GM19025 (cell line): ENCODE results near the gene TRIM40.
"Not testable (repeated sequence)": the region's sequence is repeated elsewhere in the genome, so short reads cannot be mapped to it uniquely, and the experiment has no call there.

Experiments
- ATAC-seq: cut with Tn5 transposase; IDR thresholded peaks from one replicate; pipeline ENCODE4 v1.9.1; 2021; ENCODE audit warnings: mild to moderate bottlenecking, low read depth, moderate library complexity; ENCODE audit not compliant: unreplicated experiment

The TRIM40 gene

DNA sequence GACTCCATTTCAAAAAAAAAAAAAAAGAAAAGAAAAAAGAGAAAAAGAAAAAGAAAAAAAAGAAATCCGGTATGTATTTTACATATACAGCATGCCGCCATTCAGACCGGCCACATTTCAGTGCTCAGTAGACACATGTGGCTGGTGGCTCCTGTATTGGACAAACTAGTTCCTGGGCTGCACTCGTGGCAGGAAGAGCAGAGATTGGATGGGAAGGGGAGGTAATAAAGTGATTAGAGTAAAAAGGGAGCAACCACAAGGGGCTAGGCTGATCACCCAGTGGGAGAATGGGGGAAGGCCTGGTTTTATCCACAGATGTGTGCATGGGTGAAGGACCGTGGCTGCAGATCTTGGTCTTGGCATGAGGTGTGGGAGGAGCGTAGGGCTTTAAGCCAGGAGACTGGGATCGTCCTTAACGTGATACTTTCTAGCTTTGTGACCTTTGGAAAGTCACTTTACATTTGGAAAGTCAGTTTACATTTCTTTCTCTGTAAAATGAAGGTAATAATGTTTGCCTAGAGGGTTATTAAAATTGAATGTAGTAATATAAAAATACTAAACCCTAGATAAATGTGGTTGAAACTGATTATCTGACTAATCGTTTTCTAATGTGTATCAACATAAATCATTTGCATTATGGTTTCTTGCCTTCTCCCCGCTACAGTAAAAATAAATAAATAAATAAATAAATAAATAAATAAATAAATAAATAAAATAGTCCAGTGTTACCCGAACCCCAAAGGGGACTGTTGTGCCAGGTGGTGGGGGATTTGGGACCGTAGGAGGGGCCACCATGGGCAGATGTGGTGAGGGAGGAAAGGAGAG, 26.5 kb downstream of the TRIM40 start:
- no peak for ATAC-seq

DNA sequence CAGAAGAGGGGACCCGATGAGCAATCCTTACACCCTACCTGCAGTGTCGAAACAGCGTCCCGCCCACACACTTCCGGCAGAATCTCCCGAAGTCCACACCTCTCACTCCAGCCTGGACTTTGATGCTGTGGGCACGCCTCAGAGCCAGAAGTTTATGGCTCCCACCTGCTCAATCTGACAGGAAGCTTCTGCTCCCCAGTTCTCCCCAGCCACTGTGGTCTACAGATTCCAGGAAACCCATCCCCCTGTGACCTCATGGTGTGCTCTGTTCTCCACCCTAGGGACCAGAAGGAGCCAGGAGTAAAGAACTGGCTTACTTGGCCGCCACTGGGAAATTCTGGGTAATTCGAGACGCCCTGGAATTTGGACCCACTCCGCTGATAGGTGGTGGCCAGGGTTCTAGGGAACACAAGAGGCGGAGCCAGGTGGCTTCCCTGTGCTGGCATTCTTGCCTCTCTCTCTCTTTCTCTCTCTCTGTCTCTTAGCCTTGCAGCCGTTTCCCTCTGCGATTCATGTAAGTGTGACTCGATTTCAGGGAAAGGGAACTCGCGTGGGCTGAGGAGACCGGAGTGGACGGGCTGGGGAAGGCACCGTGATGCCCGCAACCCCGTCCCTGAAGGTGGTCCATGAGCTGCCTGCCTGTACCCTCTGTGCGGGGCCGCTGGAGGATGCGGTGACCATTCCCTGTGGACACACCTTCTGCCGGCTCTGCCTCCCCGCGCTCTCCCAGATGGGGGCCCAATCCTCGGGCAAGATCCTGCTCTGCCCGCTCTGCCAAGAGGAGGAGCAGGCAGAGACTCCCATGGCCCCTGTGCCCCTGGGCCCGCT, 27.4 kb downstream of the TRIM40 start, which contains the start of gene TRIM15:
TSS of gene TRIM15 (plus strand) at position 457 of the 828 bp plus-strand sequence. CDS start at position 596, 139 bp downstream.
- no peak for ATAC-seq

DNA sequence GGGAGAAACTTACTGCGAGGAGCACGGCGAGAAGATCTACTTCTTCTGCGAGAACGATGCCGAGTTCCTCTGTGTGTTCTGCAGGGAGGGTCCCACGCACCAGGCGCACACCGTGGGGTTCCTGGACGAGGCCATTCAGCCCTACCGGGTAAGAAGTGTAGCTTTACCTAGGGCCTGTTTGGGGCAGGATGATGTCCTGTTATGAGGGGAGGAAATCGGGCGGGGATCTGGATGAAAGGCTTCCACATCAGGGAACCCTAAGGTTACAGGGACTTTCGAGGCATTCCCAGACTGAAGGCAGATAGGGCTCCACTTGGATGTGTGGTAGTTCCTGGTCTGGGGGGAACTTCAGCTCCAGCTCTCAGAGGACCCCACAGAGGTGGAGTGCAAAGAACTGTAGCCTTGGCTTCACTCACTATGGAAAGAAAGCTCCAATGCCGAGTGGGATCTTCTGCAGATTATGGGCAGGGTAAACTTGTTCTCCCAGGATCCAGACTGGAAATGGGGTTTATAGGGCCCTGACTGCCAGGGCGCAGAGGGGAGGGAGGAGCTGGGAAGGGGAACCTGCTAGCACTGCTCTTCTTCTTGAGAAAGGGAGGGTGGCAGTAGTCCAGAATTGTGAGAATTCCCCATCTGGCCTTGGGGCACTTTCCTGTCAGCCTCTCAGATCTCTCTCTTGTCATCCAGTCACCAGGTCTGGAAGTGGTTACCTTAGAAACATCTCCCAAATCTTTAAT, 28.1 kb downstream of the TRIM40 start:
- ATAC-seq, result no peak

DNA sequence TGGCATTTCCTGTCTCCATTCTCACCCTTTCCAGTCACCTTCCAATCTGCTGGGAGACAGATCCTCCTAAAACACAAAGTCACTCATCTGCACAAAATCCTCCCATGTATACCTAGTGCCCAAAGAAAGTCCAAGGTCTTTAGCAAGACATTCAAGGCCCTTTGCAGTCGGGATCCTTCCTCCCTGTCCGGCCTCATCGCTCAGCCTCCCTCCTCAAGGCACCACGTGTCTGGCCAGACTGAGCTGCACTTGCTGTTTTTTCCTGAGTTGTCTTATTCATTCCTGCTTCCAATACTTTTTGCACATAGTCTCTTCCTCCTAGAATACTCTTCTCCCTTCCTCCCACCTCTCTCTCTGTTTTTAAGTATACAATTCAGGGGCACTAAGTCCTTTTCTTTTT, 28.8 kb downstream of the TRIM40 start:
- ATAC-seq, result no peak

DNA sequence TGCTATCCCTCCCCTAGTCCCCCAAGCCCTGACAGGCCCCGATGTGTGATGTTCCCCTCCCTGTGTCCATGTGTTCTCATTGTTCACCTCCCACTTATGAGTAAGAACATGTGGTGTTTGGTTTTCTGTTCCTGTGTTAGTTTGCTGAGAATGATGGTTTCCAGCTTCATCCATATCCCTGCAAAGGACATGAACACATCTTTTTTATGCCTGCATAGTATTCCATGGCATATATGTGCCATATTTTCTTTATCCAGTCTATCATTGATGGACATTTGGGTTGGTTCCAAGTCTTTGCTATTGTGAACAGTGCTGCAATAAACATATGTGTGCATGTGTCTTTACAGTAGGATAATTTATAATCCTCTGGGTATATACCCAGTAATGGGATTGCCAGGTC, 29.3 kb downstream of the TRIM40 start:
- ATAC-seq, result not testable (repeated sequence)

DNA sequence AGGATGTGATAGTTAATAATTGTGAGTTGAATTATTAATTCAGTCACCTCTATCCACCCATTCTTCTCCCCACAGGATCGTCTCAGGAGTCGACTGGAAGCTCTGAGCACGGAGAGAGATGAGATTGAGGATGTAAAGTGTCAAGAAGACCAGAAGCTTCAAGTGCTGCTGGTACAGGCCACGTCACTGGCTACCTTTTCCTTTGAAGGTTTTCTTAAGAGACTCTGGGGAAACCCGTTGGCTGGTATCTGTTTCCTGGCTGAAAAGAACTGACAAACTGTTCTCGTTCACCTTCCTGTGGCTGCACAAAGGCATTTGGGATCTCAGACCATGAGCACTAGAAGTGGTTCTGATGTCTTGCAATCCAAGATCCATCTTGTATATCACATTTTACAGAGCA, 31.2 kb downstream of the TRIM40 start:
- no peak for ATAC-seq

DNA sequence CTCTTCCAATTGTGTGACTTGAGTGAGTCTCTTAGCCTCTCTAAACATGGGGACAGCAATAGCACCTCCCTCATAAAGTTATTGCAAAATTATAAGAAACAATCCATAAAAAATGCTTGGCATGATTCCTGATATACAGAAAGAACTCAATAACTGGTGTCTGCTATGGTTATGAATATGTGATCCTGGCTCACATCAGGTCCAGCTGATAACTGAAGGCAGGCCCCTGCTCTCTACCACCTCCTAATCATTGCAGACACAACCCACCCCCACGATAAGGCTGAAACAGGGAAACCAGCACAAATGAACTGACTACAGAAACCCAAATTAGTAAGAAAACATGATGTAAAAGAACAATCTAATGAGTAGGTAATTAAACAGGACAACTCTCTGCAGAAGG, 32.8 kb downstream of the TRIM40 start:
- no peak for ATAC-seq

DNA sequence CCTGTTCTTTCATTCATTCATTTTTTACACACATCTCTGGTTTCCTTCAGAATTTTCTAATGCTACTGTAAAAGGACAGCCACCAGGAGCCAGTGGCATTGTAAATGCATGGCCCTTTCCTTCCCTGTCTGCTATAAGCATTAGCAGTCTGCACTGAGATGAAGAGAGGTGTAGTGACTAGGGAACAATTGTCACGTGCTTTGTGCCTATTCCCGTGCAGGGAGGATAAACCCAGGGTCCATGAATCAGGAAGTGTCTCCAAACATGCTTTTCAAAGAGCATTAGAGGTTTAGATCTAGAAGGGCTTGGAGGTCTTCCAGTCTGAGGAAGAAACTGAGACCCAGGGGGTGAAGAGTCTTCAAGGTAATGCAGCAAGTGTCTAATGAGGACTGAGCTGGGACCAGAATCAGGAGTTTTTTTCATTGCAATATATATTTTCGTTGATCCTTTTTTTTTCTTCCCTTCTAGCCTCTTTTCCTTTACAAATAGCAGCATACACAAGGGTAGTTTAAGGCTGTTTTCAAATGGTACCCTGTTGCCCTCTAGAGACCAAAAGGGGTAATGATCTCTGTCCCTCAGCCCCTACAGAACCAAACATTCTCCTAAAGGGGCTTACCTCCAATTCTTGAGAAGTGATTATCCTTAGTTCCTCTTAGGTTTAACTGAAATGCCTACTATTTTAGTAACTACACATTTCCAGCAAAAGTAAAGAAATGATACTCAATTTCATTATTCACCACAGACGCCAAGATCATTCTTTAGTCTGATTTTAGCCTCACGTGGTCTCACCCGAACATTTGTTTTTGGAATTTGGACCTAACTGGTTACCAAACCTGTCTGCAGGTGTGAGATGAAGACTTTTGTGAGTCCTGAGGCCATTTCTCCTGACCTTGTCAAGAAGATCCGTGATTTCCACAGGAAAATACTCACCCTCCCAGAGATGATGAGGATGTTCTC, 34.0 kb downstream of the TRIM40 start:
- ATAC-seq, result no peak

DNA sequence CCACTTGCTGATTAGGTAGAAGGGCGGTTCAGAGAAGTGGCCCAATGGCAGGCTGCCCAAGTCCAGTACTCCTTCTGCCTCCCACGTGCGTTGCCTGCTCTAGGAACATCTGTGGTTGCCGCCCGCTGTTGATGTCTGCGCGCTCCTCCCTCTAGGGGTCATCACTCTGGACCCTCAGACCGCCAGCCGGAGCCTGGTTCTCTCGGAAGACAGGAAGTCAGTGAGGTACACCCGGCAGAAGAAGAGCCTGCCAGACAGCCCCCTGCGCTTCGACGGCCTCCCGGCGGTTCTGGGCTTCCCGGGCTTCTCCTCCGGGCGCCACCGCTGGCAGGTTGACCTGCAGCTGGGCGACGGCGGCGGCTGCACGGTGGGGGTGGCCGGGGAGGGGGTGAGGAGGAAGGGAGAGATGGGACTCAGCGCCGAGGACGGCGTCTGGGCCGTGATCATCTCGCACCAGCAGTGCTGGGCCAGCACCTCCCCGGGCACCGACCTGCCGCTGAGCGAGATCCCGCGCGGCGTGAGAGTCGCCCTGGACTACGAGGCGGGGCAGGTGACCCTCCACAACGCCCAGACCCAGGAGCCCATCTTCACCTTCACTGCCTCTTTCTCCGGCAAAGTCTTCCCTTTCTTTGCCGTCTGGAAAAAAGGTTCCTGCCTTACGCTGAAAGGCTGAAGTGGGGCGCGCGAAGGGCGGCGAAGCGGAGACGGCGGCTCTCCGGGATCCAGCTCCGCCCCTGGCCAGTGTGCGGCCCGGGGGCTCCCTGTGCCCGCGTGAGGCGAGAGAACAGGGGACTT, 35.9 kb downstream of the TRIM40 start:
- no peak for ATAC-seq

DNA sequence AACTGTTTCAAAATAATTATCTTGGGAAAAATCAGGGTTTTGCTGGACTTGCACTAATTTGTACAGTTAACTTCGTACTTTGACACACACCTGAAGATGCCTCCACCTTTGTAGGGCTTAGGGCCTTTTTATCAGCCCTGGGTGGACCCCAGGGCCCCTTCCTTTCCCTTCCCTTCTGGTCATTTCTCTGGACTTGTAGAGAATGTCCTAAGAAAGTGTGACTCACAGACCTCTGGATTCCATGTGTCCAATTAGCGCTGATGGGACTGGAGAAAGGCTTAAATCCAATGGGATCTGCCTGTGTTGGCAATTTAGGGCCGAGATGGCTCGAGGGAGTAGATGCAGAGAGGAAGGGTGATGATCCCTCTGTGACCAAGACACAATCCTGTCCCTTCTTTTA, 36.7 kb downstream of the TRIM40 start:
- no peak for ATAC-seq

DNA sequence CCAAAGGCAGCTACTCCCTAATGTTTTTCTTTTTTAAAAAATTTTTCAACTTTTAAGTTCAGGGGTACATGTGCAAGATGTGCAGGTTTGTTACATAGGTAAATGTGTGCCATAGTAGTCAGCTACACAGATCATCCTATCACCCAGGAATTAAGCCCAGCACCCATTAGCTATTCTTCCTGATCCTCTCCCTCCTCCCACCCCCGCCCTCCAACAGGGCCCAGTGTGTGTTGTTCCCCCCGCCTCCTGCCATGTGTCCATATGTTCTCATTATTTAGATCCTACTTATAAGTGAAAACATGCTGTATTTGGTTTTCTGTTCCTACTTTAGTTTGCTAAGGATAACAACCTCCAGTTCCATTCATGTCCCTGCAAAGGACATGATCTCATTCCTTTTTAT, 39.8 kb downstream of the TRIM40 start:
- no peak for ATAC-seq

DNA sequence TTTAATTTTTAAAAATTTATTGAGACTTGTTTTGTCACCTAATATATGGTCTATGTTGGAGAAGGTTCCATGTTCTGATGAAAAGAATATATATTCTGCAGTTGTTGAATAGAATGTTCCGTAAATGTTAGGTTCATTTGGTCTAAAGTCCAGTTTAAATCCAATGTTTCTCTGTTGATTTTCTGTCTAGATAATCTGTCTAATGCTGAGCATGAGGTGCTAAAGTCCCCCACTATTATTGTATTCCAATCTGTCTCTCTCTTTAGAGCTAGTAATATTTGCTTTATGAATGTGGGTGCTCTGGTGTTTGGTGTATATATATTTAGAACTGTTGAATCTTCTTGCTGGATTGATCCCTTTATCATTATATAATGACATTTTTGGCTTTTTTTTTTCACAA, 42.9 kb downstream of the TRIM40 start:
- no peak for ATAC-seq

DNA sequence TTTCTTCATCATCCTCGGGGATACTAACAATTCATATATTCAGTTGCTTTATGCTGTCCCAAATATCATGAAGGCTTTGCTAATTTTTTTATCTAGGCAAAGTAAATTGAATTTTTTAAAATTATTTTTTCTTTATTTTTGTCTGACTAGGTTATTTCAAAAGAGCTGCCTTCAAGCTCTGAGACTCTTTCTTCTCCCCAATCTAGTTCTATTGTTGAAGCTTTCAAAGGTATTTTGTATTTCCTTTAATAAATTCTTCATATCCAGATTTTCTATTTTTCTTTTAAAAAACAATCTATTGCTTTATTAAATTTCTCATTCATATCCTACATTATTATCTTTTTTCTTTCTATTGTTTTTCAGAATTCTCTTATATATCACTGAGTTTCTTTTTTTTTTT, 44.2 kb downstream of the TRIM40 start:
- no peak for ATAC-seq

DNA sequence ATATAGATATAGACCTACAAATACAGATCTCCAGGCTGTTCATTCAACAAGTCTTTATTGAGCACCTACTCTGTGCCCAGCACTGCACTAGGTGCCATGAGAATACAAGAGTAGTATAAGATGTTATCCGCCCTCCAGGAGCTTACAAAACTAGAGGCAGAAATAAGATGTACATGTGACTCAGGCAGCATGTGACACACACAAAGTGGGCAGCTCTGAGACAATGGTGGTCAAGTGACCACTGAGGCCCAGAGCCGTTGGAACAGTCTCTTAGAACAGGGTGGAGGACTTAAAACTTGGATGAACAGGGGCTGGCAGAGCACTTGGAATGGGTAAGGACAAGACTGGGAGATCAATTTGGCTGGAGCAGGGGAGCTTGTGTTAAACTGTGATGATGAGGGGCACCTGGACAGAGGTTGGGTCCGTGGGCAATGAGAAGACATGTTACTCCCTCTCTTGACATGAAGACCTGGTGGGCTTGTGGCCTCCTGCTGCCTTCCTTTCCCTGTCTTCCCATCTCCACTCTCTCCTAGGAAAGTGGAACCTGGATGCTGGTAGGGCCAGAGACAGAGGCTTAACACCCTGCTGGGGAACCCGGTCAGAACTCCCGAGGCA, 48.6 kb downstream of the TRIM40 start:
- ATAC-seq, result no peak

DNA sequence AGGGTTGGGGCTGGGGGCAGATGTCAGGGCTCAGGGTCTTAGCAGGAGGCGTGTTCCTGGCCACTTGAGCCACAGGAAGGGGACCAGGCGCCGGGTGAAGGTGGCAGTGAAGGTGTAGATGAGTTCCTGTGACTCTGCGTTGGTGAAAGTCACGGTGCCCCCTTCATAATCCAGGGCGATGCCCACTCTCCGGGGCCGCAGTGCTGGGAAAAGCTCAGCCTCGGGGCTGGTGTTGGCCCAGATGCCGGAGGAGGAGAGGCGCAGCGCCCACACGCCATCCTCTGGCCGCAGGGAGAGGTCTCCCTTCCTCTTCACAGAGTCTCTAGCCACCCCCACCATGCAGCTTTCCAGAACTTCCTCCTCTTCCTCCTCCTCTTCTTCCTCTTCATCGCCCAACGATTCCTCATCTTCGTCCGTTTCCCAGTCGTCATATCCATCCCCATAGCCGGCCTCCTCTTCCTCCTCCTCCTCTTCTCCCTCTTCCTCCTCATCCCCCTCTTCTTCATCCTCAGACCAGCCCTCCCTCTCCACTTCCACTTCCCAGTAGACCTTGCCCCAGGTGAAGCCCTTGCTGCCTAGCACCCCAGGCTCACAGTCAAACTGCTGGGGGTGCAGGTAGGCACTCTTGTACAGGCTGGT, 50.0 kb downstream of the TRIM40 start:
- ATAC-seq, result no peak

DNA sequence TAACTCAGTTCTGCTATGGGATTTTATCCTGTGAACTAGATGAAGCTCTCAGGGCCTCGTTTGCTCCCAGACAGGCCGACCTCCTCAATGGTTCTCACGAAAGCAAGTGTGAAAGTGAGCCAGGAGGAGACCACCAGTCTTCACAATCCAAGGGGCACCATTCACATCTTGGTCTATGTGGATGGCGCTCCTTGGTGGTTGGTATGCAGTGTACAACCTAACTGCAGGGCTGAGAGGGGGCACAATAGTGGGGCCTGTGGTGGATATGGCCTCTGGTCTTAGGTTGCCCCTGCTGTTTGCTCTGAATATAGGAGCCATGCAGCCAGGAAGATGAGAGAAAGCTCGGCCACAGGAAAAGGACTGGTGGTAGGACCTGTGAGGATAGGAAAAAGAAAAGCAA, 52.6 kb downstream of the TRIM40 start:
- ATAC-seq, result no peak

DNA sequence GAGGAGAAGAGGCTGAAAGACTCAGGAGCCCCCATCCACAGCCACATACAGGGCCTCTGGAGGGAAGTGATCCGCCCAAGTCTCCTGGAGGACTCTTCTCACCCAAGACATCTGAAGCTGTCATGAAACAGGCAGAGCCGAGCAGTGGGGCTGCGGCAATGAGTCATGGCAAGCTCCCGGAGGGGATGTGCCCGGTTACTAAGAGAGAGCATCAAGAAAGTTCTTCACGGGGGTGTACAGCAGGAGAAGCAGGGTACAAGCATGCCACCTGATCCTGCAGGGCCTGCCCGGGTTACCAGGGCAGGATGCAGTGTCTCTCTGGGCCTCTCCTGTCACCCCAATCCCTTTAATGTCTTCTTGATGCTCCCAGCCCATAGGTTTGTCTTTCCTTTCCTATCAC, 56.1 kb downstream of the TRIM40 start:
- ATAC-seq, result no peak
